ENCODE results near the gene AHSG. TPM values are rescaled to one million over a fixed set of nuclear protein-coding genes. Genes with fewer than 3 reads are reported as not detected.
"Not testable (repeated sequence)": the region's sequence is repeated elsewhere in the genome, so short reads cannot be mapped to it uniquely, and the experiment has no call there.

Gene AHSG, protein sequence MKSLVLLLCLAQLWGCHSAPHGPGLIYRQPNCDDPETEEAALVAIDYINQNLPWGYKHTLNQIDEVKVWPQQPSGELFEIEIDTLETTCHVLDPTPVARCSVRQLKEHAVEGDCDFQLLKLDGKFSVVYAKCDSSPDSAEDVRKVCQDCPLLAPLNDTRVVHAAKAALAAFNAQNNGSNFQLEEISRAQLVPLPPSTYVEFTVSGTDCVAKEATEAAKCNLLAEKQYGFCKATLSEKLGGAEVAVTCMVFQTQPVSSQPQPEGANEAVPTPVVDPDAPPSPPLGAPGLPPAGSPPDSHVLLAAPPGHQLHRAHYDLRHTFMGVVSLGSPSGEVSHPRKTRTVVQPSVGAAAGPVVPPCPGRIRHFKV
- polyA plus RNA-seq (2011; rRNA removed) = not detected in 2 replicates
- not detected in 2 replicates for polyA minus RNA-seq (2011; rRNA and poly(A)+ RNA removed)

DNA sequence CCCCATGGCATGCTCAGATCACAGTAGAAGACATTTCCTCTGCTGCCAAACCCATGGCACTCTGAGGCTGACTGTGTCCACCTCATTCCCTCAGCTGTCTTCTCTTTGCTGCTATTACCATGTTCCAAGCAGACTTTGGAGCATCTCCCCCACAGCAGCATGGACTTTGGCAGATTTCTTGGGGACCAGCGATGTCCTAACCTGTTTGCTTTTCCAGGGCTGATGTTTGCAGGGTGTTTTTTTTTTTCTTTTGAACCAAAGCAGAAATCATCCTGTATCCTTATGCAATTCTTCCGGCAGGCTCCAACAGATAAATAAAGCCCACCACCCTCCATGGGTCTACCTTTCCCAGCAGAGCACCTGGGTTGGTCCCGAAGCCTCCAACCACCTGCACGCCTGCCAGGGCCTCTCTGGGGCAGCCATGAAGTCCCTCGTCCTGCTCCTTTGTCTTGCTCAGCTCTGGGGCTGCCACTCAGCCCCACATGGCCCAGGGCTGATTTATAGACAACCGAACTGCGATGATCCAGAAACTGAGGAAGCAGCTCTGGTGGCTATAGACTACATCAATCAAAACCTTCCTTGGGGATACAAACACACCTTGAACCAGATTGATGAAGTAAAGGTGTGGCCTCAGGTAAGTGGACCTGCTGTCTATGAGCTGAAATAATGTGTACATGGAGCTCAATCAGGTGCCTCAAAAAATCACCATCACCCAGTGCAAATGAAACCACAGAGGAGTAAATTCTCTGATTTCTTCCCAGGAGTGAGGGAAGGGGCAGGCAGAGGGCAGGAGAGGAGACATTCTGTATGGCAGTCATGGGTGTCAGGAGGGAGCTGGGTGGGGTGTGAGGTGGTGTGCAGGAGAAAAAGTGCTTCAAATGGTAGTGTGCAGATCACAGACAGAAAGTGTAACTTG, at the start of gene AHSG:
TSS of gene AHSG (plus strand) at position 340 of the 916 bp plus-strand sequence. CDS start at position 422, 82 bp downstream.
- Histone ChIP-seq H3K9me3 (ENCODE audit: control insufficient read depth, insufficient read depth, low read length) (no peaks in the 10 kb centered on the region), H3K27ac (ENCODE audit: low read depth, low read length) (no peak within 1 kb of the TSS), H3K4me3 (ENCODE audit: low read depth, low read length) (no peak within 1 kb of the TSS), H3K27me3 (ENCODE audit: control insufficient read depth, insufficient read depth, low read length) (peaks cover 17% of the 10 kb centered on the region)
- TF ChIP-seq, protein P1, sequence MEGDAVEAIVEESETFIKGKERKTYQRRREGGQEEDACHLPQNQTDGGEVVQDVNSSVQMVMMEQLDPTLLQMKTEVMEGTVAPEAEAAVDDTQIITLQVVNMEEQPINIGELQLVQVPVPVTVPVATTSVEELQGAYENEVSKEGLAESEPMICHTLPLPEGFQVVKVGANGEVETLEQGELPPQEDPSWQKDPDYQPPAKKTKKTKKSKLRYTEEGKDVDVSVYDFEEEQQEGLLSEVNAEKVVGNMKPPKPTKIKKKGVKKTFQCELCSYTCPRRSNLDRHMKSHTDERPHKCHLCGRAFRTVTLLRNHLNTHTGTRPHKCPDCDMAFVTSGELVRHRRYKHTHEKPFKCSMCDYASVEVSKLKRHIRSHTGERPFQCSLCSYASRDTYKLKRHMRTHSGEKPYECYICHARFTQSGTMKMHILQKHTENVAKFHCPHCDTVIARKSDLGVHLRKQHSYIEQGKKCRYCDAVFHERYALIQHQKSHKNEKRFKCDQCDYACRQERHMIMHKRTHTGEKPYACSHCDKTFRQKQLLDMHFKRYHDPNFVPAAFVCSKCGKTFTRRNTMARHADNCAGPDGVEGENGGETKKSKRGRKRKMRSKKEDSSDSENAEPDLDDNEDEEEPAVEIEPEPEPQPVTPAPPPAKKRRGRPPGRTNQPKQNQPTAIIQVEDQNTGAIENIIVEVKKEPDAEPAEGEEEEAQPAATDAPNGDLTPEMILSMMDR (IDR thresholded peaks at IDR 0.05; ENCODE audit: low read depth, low read length) = no peak
- ChIA-PET CTCF (interaction anchor here (1.7 to 5.9 kb wide), 9 partner anchors 12 to 1102 kb away, joined by 4 to 186 read pairs (median 43); partner anchors contain the start of genes DNAJB11 and TBCCD1), POLR2A (no interaction called here)
- no peak for DNase-seq (ENCODE audit: low read depth, low spot score)

DNA sequence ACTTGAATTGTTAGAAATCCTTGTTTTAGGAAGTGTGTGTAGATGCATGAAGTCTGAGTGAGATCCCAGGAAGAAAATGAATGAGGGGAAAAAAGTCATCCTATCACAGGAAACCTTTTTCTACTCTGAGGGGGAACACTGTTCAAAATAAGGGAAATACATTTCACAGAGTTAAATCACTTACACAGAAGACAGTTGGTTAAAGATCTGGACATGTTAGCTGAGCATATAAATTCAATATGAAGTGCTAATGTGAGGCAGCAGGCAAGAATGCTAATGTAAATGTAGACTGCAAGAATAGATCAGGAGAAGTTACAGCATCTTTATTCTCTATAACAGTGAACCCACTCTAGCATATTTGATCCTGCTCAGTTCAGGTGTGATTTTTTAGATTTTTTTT, 48.3 kb upstream of the AHSG start:
- ChIA-PET POLR2A (no interaction called here), CTCF (interaction anchor here (0.7 to 3.0 kb wide), 4 partner anchors 24 to 621 kb away, joined by 3 to 10 read pairs (median 4); no protein-coding TSS in a partner anchor)
- Histone ChIP-seq H3K27me3 (ENCODE audit: control insufficient read depth, insufficient read depth, low read length) (no peaks in the 10 kb centered on the region), H3K27ac (ENCODE audit: low read depth, low read length) (no peak overlapping the region), H3K4me3 (ENCODE audit: low read depth, low read length) (no peak overlapping the region), H3K9me3 (ENCODE audit: control insufficient read depth, insufficient read depth, low read length) (no peaks in the 10 kb centered on the region)
- TF ChIP-seq, protein P1 (IDR thresholded peaks at IDR 0.05; ENCODE audit: low read depth, low read length) = no peak
- no peak for DNase-seq (ENCODE audit: low read depth, low spot score)

DNA sequence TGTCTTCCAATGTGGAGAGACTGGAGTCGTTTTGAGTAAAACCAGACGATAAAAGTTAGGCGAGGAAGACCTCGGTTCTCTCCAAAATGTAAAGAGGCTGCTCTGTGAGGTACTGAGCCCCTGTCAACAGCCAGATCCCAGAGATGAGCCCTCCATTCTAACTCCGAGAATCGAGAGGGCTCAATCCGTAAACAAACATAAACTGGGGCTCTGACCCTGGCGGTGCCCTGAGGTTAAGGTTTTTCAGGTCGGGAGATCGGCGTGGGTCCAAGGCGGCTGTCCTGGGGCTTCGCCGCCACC, 46.1 kb upstream of the AHSG start:
- Histone ChIP-seq H3K4me3 (ENCODE audit: low read depth, low read length) (peak overlapping the region; percentile 94), H3K27me3 (ENCODE audit: control insufficient read depth, insufficient read depth, low read length) (no peaks in the 10 kb centered on the region), H3K9me3 (ENCODE audit: control insufficient read depth, insufficient read depth, low read length) (no peaks in the 10 kb centered on the region; the same call in 1 of the 2 replicates), H3K27ac (ENCODE audit: low read depth, low read length) (no peak overlapping the region)
- DNase-seq (ENCODE audit: low read depth, low spot score) = no peak
- POLR2A ChIA-PET = interaction anchor here (1.4 kb wide), 1 partner anchor 216 kb away, joined by 3 read pairs; the partner anchor contains the start of gene EIF4A2
- CTCF ChIA-PET = interaction anchor here (0.8 to 10.3 kb wide), 4 partner anchors 26 to 589 kb away, joined by 3 to 78 read pairs (median 4); no protein-coding TSS in a partner anchor
- TF ChIP-seq, protein P1 (IDR thresholded peaks at IDR 0.05; ENCODE audit: low read depth, low read length) = no peak

DNA sequence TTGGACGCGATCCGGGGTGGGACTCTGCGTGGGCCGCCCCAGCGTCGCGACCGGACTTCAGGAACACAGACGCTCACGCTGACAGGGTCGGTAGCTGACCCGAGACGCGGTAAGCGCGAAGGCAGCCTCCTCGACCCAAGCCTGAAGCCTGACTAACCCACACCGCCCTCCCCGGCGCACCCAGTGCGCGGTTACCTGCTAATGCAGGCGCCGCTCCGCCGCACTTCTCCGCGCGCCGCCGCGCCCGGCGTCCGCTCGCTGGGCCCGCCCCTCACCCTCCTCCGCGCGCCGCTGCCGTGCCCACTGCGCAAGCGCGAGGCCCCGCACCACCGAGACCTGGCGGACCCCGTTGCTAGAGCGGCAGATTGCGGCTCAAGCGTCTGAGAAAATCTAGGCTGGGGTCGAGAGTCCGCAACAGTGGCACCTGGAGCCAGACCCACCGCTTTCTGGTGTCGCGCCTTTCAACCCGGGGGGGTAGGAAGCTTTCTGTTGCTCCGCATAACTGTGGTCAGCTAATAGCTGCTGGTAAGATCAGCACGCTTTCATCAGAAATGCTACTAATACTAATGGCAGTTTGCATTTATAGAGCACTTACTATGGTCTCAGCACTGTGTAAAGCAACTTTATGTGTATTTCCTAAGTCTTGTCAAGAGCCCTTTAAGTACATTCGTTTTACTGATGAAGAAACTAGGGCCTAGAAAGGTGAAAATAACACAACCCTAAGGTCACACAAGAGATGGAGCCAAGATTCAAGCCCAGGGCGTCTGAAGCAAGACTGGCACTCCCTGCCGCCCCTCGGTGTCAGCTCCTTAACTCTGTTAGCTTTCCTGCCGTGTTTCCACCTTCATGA, 45.6 kb upstream of the AHSG start, which contains the start of gene TBCCD1:
TSS of gene TBCCD1 (minus strand) at position 268 of the 850 bp plus-strand sequence. CDS start 3,010 bp downstream, outside the sequence.
- Histone ChIP-seq H3K9me3 (ENCODE audit: control insufficient read depth, insufficient read depth, low read length) (no peaks in the 10 kb centered on the region; the same call in 1 of the 2 replicates), H3K4me3 (ENCODE audit: low read depth, low read length) (peak within 1 kb of the TSS; percentile 94), H3K27me3 (ENCODE audit: control insufficient read depth, insufficient read depth, low read length) (no peaks in the 10 kb centered on the region), H3K27ac (ENCODE audit: low read depth, low read length) (peak within 1 kb of the TSS; percentile 52)
- TF ChIP-seq, protein P1 (IDR thresholded peaks at IDR 0.05; ENCODE audit: low read depth, low read length) = no peak
- ChIA-PET CTCF (interaction anchor here (0.8 to 10.3 kb wide), 5 partner anchors 27 to 624 kb away, joined by 3 to 78 read pairs (median 4); no protein-coding TSS in a partner anchor), POLR2A (interaction anchor here (1.4 kb wide), 1 partner anchor 216 kb away, joined by 3 read pairs; the partner anchor contains the start of gene EIF4A2)
- DNase-seq (ENCODE audit: low read depth, low spot score) = peak; percentile 61

DNA sequence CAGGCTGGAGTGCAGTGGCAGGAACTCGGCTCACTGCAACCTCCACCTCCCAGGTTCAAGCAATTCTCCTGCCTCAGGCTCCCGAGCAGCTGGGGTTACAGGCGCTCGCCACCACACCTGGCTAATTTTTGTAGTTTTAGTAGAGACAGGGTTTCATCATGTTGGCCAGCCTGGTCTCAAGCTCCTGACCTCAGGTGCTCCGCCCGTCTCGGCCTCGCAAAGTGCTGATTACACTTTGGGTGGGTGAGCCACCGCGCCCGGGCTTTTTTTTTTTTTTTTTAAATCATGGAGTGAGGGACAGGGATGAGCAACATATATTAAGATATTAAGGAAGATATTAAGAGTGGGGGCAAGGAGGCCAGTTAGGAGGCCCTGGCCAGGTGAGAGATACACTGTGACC, 43.5 kb upstream of the AHSG start:
- CTCF ChIA-PET = interaction anchor here (1.0 to 10.3 kb wide), 3 partner anchors 46 to 626 kb away, joined by 3 to 78 read pairs (median 8); no protein-coding TSS in a partner anchor
- POLR2A ChIA-PET = interaction anchor here (0.7 to 2.2 kb wide), 3 partner anchors 214 to 255 kb away, joined by 5 to 27 read pairs (median 5); partner anchors contain the start of gene EIF4A2
- peak overlapping the region; percentile 76 for H3K4me3 ChIP-seq (ENCODE audit: low read depth, low read length)

More for the DNA sequence above, 43.5 kb upstream of the AHSG start:
- H3K9me3 ChIP-seq (ENCODE audit: control insufficient read depth, insufficient read depth, low read length); H3K27me3 ChIP-seq (ENCODE audit: control insufficient read depth, insufficient read depth, low read length); DNase-seq (ENCODE audit: low read depth, low spot score); H3K27ac ChIP-seq (ENCODE audit: low read depth, low read length): not testable (repeated sequence)

All from AG04450 (cell line).